GM13976 (cell line): ENCODE results near the gene RAB44.

Source experiments
- DNase-seq: peaks from one replicate; pipeline ENCODE4 v3.0.0; 2012; ENCODE audit warnings: low spot score
- CTCF ChIP-seq: IDR thresholded peaks from 2 replicates; pipeline ENCODE4 v1.5.1; 2012; ENCODE audit warnings: borderline replicate concordance, mild to moderate bottlenecking; ENCODE audit not compliant: insufficient read depth; ENCODE audit errors: extremely low read depth, missing control alignments, control extremely low read depth
- in situ Hi-C: fragments of 300-500 bp; cut with MboI; formaldehyde crosslinking; loops from one replicate; pipeline ENCODE4 v1.12.0; 2022; ENCODE audit warnings: low sequenced_read_pairs, mixed read lengths, inconsistent platforms; ENCODE audit not compliant: unreplicated experiment

The RAB44 gene

GRCh38 chr6:36688063-36688738, 9.4 kb upstream of the RAB44 start:
- no peak for DNase-seq
- in situ Hi-C loops, result loop anchor here (10.0 kb wide), 1 partner anchor 63 kb away; no protein-coding TSS in a partner anchor
- no peak for TF ChIP-seq CTCF

- TF ChIP-seq CTCF, result no peak
- no peak for DNase-seq
- in situ Hi-C loops, result loop anchor here (10.0 kb wide), 1 partner anchor 64 kb away; no protein-coding TSS in a partner anchor
Observed at GRCh38 chr6:36688739-36689075, 8.9 kb upstream of the RAB44 start.

- TF ChIP-seq CTCF, result no peak
- no peak for DNase-seq
- in situ Hi-C loops, result no loop called here
Observed at GRCh38 chr6:36691011-36691410, 6.6 kb upstream of the RAB44 start.

- in situ Hi-C loops, result no loop called here
- no peak for DNase-seq
- no peak for TF ChIP-seq CTCF
Observed at GRCh38 chr6:36691612-36692011, 6.0 kb upstream of the RAB44 start.

GRCh38 chr6:36692220-36692619, 5.4 kb upstream of the RAB44 start:
- TF ChIP-seq CTCF, result no peak
- peak; percentile 80 for DNase-seq
- in situ Hi-C loops, result no loop called here

- in situ Hi-C loops, result no loop called here
- TF ChIP-seq CTCF, result no peak
- DNase-seq, result no peak
Observed at GRCh38 chr6:36692861-36693702, 4.5 kb upstream of the RAB44 start.
